ENCODE results near the gene CTSE.
"Not testable (repeated sequence)": the region's sequence is repeated elsewhere in the genome, so short reads cannot be mapped to it uniquely, and the experiment has no call there.

CTSE gene

DNA sequence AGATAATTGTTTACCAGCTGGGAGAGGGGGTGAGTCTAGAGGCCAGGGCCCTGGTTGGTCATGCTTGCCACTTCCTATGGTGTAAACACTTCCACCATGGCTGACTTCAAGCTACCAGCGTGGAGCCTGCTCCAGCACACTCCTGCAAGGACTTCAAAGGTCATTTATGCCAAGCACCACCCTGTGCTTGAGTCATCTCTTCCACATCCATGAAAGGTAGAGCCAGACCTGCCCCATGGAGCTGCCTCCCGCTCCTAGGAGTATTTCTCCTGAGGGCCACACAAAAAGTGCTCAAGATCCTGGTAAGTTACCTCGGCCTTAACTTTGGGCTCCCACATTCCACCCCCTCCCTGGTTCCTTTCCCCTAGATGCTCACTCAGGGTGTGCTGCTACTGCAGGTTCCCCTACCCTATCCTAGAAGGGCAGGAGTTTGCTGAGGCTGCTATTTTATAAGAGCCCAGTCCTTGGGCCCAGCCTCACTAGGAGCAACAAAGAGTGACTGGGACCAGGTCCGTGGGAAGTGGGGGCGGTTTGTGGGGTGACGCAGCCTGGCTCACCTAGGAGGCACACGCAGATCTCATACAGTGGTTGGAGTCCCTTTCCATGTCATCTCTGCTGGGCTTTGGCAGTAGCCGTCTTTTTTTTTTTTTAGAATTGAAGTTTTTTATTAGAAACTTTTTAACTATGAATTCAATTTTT is 22.9 kb downstream of the CTSE start:
- no peak for TF ChIP-seq CTCF (conservative IDR thresholded peaks at IDR 0.05)
- H3K27ac ChIP-seq = no peak overlapping the region

DNA sequence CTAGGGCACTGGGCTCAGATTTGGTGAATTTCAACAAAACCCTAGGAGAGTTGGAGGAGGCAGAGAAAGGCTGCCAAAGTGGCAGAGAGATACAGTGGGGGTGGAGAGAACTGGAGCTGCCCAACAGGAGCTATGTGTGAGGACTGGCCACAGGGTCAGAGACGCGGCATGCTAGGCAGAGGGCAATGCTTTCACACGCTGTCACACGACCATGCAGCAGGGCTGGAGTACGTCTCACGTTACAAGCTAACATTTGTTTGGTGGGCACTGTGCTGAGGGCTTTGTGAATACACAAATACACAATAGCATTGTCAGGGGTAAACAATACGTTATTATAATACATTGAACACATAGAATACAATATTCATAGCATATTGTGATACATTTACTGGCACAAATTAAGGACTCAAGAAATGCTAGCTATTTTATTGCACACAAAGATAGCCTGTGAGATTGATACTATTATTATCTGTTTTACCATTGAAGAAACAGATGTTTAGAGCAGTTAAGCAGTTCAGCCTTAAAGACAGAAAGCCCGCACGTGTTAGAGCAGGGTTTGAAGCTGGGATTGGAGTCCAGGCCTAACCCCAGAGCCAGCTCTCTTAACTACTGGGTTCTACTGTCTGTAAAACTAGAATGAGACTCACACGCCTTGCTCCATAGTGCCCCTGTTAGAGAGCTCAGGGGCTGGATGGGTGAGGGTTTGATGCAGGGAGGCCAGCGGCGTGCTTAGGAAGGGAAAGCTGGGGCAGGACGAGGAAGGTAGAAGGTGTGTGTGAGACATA is 25.0 kb downstream of the CTSE start:
- H3K27ac ChIP-seq = no peak overlapping the region
- TF ChIP-seq CTCF (conservative IDR thresholded peaks at IDR 0.05) = no peak

DNA sequence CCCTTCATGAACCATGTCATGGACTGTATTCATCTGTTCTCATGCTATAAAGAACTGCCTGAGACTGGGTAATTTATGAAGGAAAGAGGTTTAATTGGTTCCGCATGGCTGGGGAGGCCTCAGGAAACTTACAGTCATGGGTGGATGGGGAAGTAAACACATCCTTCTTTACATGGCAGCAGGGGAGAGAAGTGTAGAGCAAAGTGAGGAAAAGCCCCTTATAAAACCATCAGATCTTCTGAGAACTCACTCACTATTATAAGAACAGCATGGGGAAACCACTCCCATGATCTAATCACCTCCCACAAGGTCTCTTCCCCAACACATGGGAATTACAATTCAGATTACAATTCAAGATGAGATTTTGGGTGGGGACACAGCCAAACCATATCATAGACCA is 27.1 kb downstream of the CTSE start:
- H3K27ac ChIP-seq = not testable (repeated sequence)

- no peak for TF ChIP-seq CTCF (conservative IDR thresholded peaks at IDR 0.05)
- H3K27ac ChIP-seq = no peak overlapping the region
These were observed 29.3 kb downstream of the CTSE start for GRCh38 chr1:205994346-205994745.

- no peak overlapping the region for H3K27ac ChIP-seq
- no peak for TF ChIP-seq CTCF (conservative IDR thresholded peaks at IDR 0.05)
These were observed 30.6 kb downstream of the CTSE start for GRCh38 chr1:205993068-205993467.

GRCh38 chr1:205992218-205992882 is 31.3 kb downstream of the CTSE start:
- TF ChIP-seq CTCF (conservative IDR thresholded peaks at IDR 0.05) = no peak
- no peak overlapping the region for H3K27ac ChIP-seq

GRCh38 chr1:205991237-205991636 is 32.5 kb downstream of the CTSE start:
- H3K27ac ChIP-seq = no peak overlapping the region
- no peak for TF ChIP-seq CTCF (conservative IDR thresholded peaks at IDR 0.05)

All from VCaP (cell line).